Measurements from ENCODE around the gene BBS9. TPM values are rescaled to one million over a fixed set of nuclear protein-coding genes. Genes with fewer than 3 reads are reported as not detected.

The BBS9 gene
- total and polyA plus RNA-seq, 9 of the 15 experiments (the other 6 are each of a cell fraction or from before 2014, with no cell fraction given) = 0.77 to 3.3 (median 2.4) TPM

- DNase-seq (ENCODE audit: extremely low read depth in 1 of 4, low spot score in 3 of 4) (no peak), ATAC-seq (no peak), FAIRE-seq (no peak)
- no peak overlapping the region for H3K4me2 ChIP-seq (ENCODE audit: insufficient read depth, low read length)
- H3K27ac ChIP-seq (ENCODE audit: extremely low read depth, low read depth, low read length) = no peak overlapping the region
- POLR2A ChIA-PET = no interaction called here
- no peaks in the 10 kb centered on the region for H3K4me1 ChIP-seq (replicated peaks in 1 of 2; ENCODE audit: control insufficient read depth in 2 of 2, insufficient read depth in 2 of 2, low read length in 2 of 2)
- H3K79me2 ChIP-seq (ENCODE audit: control insufficient read depth, insufficient read depth, low read length) = no peaks in the 10 kb centered on the region
- CTCF ChIA-PET (ENCODE audit: low intra/inter-chr PET ratio) = no interaction called here
- H4K20me1 ChIP-seq (replicated peaks; ENCODE audit: control insufficient read depth, insufficient read depth, low read length) = no peaks in the 10 kb centered on the region
- H3K9ac ChIP-seq (ENCODE audit: insufficient read depth in 1 of 2, low read depth in 2 of 2, low read length in 2 of 2) = no peak overlapping the region
- H3K36me3 ChIP-seq (ENCODE audit: control insufficient read depth, insufficient read depth, low read length) = no peaks in the 10 kb centered on the region
- in situ Hi-C loops (cut with MboI) (no loop called here), intact Hi-C loops (cut with micrococcal nuclease) (no loop called here)
- no peak overlapping the region for H2AFZ ChIP-seq (ENCODE audit: low read depth, low read length)
- no peak overlapping the region for H3K4me3 ChIP-seq
- BruUV-seq (replicated peaks) = no TSS peak
- no peak for TF ChIP-seq ZFP36 (IDR thresholded peaks at IDR 0.05; ENCODE audit: low read depth, low read length, partially characterized antibody)
- TF ChIP-seq SMAD4 (CRISPR knock-in tag; conservative IDR thresholded peaks at IDR 0.05) = no peak
- no peak for TF ChIP-seq ZNF121 (CRISPR knock-in tag; conservative IDR thresholded peaks at IDR 0.05)
- no peak for TF ChIP-seq SRSF1 (IDR thresholded peaks at IDR 0.05; ENCODE audit: low read depth, low read length)
- TF ChIP-seq RNF2 (IDR thresholded peaks at IDR 0.05) = no peak
- TF ChIP-seq NR2F6 (CRISPR knock-in tag; IDR thresholded peaks at IDR 0.05) = no peak
- no peak for TF ChIP-seq CCNT2 (IDR thresholded peaks at IDR 0.05; ENCODE audit: borderline replicate concordance, extremely low read depth, insufficient read length, low read depth, low read length)
- TF ChIP-seq CC2D1A (IDR thresholded peaks at IDR 0.05) = no peak
- TF ChIP-seq ZBTB17 (CRISPR knock-in tag; IDR thresholded peaks at IDR 0.05) = no peak
- no peak for TF ChIP-seq ZBTB26 (CRISPR knock-in tag; IDR thresholded peaks at IDR 0.05)
- no peak for TF ChIP-seq ZNF780A (CRISPR knock-in tag; IDR thresholded peaks at IDR 0.05)
- no peak for TF ChIP-seq ETV6 (IDR thresholded peaks at IDR 0.05; ENCODE audit: borderline replicate concordance in 1 of 2, low read depth in 2 of 2, low read length in 1 of 2)
- no peak for TF ChIP-seq ETV6 (CRISPR knock-in tag; IDR thresholded peaks at IDR 0.05; ENCODE audit: borderline replicate concordance)
- no peak for TF ChIP-seq FOS (IDR thresholded peaks at IDR 0.05; ENCODE audit: extremely low read depth, insufficient read length)
- no peak for TF ChIP-seq TRIM28 (IDR thresholded peaks at IDR 0.05)
- no peak for TF ChIP-seq ZNF316 (IDR thresholded peaks at IDR 0.05)
- TF ChIP-seq PKNOX1 (IDR thresholded peaks at IDR 0.05) = no peak
- TF ChIP-seq NR0B1 (IDR thresholded peaks at IDR 0.05; ENCODE audit: partially characterized antibody) = no peak
- H3K9me3 ChIP-seq (replicated peaks; ENCODE audit: control insufficient read depth, insufficient read depth, low read depth, low read length) = no peaks in the 10 kb centered on the region
- H3K9me1 ChIP-seq (ENCODE audit: control insufficient read depth, insufficient read depth, low read length) = no peaks in the 10 kb centered on the region
- no peaks in the 10 kb centered on the region for H3K27me3 ChIP-seq (ENCODE audit: control insufficient read depth in 2 of 2, insufficient read depth in 2 of 2, low read length in 2 of 2)
Measured at GRCh38 chr7:33590916-33591315, 461.6 kb downstream of the BBS9 start.

Data from K562 (cell line).